ENCODE measurements around the gene FBXO33. TPM values are rescaled to one million over a fixed set of nuclear protein-coding genes. Genes with fewer than 3 reads are reported as not detected.
A peak's percentile ranks its signal among the peaks of the same experiment; 100 is the strongest.

FBXO33 gene
- polyA plus RNA-seq, 3 donors, result 2.8 to 7.0 (median 6.1) TPM

- peak overlapping the region; percentile 75 for H3K27ac ChIP-seq (ENCODE audit: low read depth, low read length)
- WGBS, 3 donors, result 0% methylated on average over 38 of the region's 38 CpGs
Observed at GRCh38 chr14:39432619-39433451, 602 bp upstream of the FBXO33 start.

DNA sequence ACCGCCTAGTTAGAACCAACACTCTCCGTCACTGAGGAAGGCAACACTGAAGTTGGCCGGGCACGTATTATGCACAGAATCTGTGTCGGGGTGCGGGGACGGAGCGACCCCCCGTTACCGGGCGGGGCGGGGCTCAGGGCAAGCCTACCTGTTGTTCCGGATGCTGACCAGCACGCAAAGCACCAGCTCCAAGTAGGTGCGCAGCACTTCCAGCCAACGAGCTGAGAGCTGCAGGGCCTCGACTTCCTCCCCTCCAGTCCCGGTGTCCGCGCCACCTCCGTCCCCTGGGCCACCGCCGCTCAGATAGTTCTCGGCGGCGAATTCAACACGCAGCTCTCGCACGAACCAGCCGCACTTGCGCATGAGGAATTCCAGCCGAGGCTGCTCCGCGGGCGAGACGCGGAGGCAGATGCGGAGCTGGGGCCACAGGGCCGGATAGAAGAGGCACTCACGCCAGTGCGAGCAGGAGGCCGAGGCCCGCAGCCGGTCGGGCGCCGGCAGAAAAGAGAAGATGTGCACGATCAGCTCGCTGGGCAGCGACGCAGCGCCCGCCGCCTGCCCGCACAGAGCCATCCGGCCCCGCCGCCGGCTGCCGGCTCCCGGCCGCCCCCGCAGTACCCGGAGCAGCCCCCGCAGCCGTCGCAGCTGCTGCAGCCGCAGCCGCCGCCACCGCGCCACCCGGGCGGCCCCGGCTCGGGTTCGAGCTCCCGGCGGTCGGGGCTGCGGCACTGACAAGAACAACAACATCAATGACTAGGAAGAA lies 636 bp downstream of the FBXO33 start:
- H3K27ac ChIP-seq (ENCODE audit: low read depth, low read length), result peak overlapping the region; percentile 100
- WGBS, 3 donors, result 0 to 1% (median 1%) methylated on average over 67 to 81 of the region's 81 CpGs

GRCh38 chr14:39430762-39431415 lies 1.3 kb downstream of the FBXO33 start:
- WGBS, 3 donors, result 6 to 12% (median 9%) methylated on average over 19 of the region's 19 CpGs
- H3K27ac ChIP-seq (ENCODE audit: low read depth, low read length), result peak overlapping the region; percentile 44

DNA sequence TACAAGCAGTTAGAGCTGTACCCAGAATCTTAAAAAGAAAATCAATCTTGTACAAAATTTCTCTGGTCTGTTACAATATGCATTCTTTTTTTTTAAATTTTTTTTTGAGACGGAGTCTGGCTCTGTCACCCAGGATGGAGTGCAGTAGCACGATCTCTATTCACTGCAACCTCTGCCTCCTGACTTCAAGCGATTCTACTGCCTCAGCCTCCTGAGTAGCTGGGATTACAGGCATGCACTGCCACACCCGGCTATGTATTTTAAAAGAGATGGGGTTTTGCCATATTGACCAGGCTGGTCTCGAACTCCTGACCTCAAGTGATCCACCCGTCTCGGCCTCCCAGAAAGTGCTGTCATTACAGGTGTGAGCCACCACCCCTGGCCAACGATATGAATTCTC lies 4.1 kb downstream of the FBXO33 start:
- 90 to 92% (median 92%) methylated on average over 8 of the region's 8 CpGs for WGBS, 3 donors
- no peak overlapping the region for H3K27ac ChIP-seq (ENCODE audit: low read depth, low read length)

GRCh38 chr14:39426605-39427004 lies 5.6 kb downstream of the FBXO33 start:
- WGBS, 3 donors, result 36 to 56% (median 38%) methylated on average over 7 of the region's 7 CpGs
- H3K27ac ChIP-seq (ENCODE audit: low read depth, low read length), result no peak overlapping the region

GRCh38 chr14:39425947-39426346 lies 6.3 kb downstream of the FBXO33 start:
- no peak overlapping the region for H3K27ac ChIP-seq (ENCODE audit: low read depth, low read length)
- WGBS, 3 donors, result 89 to 93% (median 92%) methylated on average over 3 of the region's 3 CpGs

DNA sequence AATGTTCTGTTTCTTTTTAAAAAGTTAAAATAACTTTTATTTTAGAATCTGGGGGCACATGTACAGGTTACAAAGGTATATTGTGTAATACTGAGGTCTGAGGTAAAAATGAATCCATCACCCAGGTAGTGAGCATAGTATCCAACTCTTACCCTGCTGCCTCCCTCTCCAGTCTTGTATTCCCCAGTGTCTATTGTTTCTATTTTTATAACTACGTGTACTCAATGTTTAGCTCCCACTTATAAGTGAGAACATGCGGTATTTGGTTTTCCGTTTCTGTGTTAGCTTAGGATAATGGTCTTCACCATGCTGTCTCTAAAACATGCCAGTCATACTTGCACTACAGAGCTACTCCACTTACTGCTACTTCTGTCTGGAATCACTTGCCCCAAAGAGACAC lies 8.4 kb downstream of the FBXO33 start:
- 50 to 88% (median 83%) methylated on average over 3 of the region's 3 CpGs for WGBS, 3 donors
- H3K27ac ChIP-seq (ENCODE audit: low read depth, low read length), result no peak overlapping the region

DNA sequence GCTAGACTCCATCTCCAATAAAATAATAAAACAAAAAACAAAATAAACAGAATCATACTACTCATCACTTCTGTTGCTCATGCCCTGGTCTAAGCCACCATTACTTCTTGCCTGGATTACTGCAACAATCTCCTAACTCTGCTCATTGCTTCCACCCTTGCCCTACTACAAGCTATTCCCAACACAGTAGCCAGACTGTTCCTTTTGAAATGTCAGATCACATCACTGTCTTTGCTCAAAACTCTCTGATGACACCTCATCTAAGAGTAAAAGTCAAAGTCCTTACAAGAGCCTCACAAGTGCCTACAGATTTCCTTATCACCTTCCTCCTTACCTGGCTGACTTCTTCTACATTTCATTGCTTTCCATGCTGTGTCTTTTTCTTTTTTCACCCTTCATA lies 10.0 kb downstream of the FBXO33 start:
- no peak overlapping the region for H3K27ac ChIP-seq (ENCODE audit: low read depth, low read length)

- no peak overlapping the region for H3K27ac ChIP-seq (ENCODE audit: low read depth, low read length)
- WGBS, 3 donors, result 92 to 100% (median 98%) methylated on average over 1 of the region's 1 CpG
Observed at GRCh38 chr14:39419272-39419671, 13.0 kb downstream of the FBXO33 start.

DNA sequence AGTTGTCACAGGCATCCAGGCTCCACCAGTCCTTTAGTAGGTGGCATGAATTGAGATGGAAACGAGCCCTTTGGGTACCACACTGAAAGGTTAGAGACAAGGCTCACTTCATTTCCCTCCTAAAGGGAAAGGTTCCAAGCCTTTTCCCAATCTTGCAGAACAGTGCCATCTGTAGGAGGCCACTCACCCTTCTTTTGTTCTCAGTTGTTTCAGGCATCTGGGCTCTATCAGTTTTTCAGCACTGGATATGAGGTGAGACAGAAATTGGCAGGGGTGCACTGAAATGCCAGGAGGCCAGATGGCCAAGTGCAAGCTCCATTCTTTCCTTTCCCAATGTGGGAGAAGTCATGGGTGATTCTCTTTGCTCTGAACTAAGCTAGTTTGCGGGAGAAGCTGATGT lies 15.2 kb downstream of the FBXO33 start:
- no peak overlapping the region for H3K27ac ChIP-seq (ENCODE audit: low read depth, low read length)
- 95 to 99% (median 98%) methylated on average over 2 of the region's 2 CpGs for WGBS, 3 donors

DNA sequence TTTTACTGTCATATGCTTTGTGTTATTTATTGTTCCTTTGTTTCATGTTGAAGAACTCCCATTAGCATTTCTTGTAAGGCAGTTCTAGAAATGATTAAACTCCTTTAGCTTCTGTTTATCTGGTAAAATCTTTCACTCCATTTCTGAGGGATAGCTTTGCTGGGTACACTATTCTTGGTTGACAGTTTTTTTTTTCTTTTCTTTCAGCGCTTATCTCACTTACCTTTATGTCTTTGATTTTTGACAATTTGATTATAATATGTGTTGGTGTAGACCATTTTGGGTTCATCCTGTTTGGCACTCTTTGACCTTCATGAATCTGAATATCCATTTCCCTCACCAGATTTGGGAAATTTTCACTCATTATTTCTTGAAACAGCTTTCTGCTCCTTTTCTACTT lies 16.2 kb downstream of the FBXO33 start:
- 84 to 100% (median 95%) methylated on average over 1 of the region's 1 CpG for WGBS, 3 donors
- H3K27ac ChIP-seq (ENCODE audit: low read depth, low read length), result no peak overlapping the region

GRCh38 chr14:39406560-39406959 lies 25.7 kb downstream of the FBXO33 start:
- 61 to 96% (median 88%) methylated on average over 3 of the region's 3 CpGs for WGBS, 3 donors
- no peak overlapping the region for H3K27ac ChIP-seq (ENCODE audit: low read depth, low read length)

- H3K27ac ChIP-seq (ENCODE audit: low read depth, low read length), result no peak overlapping the region
- WGBS, 3 donors, result 67 to 88% (median 85%) methylated on average over 6 of the region's 6 CpGs
Observed at GRCh38 chr14:39398382-39398781, 33.9 kb downstream of the FBXO33 start.

- no peak overlapping the region for H3K27ac ChIP-seq (ENCODE audit: low read depth, low read length)
Observed at GRCh38 chr14:39396448-39396847, 35.8 kb downstream of the FBXO33 start.

DNA sequence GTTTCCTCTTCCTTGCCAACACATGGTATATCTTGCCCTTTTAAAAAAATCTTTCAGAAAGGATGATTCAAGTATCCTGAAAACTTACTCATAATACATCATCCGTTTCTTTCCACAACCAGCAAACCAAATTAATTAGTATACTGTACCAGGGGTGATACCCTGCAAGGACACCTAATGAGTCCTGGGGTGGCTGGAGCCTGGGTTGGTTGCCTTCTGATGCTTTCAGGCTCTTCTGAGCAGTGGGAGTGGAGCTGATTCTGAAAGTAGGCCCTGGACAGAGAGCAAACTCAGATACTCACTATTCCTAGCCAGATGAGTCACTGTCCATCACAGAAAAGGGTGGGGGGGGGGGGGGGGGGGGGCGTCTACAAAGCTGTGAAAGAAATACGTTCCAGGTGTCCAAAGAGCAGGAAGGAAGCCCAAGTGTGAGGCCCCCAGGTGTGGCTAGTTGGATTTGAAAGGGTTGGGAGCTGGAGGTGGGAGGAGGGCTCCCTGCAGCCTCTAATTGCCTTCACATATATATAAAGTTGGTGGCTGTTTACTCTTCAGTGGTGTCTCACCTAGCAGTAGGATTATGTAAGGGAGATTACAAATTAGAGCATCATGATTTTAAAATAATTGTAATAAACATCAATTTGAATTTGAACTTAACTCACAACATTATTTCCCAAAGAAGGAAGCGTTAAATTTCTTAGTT lies 36.5 kb downstream of the FBXO33 start:
- H3K27ac ChIP-seq (ENCODE audit: low read depth, low read length), result no peak overlapping the region
- 76 to 90% (median 86%) methylated on average over 4 of the region's 4 CpGs for WGBS, 3 donors

DNA sequence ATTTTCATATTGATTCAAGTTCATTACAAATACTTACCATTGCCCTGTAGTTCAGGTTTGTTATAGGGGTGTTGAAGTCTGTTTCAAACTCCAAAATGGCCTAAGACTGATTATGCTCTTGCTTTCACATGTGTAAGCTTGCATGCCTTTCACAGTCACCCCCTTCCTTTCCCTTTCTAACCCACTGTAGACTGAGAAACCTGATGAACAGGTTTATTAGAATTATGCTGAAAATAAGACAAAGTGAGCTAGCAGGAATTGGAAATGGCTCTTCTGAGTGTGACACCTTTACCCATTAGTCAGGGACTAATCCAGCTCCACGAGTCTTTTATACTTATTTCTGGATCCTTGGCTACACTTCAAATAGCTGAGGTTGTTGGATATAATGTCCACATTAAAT lies 38.9 kb downstream of the FBXO33 start:
- H3K27ac ChIP-seq (ENCODE audit: low read depth, low read length), result no peak overlapping the region
- WGBS, 3 donors, result 27 to 80% (median 75%) methylated on average over 1 of the region's 1 CpG

GRCh38 chr14:39384177-39384576 lies 48.1 kb downstream of the FBXO33 start:
- no peak overlapping the region for H3K27ac ChIP-seq (ENCODE audit: low read depth, low read length)
- 75 to 86% (median 82%) methylated on average over 4 of the region's 4 CpGs for WGBS, 3 donors

DNA sequence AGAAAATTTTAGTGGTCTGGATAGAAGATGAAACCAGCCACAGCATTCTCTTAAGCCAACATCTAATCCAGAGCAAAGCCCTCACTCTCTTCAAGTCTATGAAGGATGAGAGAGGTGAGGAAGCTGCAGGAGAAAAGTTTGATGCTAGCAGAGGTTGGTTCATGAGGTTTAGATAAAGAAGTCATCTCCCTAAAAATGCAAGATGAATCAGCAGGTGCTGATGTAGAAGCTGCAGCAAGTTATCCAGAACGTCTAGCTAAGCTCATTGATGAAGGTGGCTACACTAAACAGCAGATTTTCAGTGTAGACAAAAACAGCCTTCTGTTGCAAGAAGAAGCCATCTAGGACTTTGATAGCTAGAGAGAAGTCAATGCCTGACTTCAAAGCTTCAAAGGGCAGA lies 48.5 kb downstream of the FBXO33 start:
- no peak overlapping the region for H3K27ac ChIP-seq (ENCODE audit: low read depth, low read length)
- 80 to 84% (median 82%) methylated on average over 1 of the region's 1 CpG for WGBS, 3 donors

All from adipose tissue (tissue), 3 donors.